Adipocyte (in vitro differentiated cells): ENCODE data around the gene MMP3.

Experiments used
- DNase-seq: peaks from one replicate; pipeline ENCODE4 v3.0.0-alpha.2; 2015; ENCODE audit warnings: low read depth
- H3K27me3 ChIP-seq: replicated peaks from 2 replicates; pipeline ENCODE4 v1.7.0; 2013; ENCODE audit warnings: mild to moderate bottlenecking, low read length, moderate library complexity; ENCODE audit not compliant: control insufficient read depth, insufficient read depth
- H3K36me3 ChIP-seq: 2 replicates; pipeline ENCODE4 v1.7.0; 2013; ENCODE audit warnings: low read length, mild to moderate bottlenecking, moderate library complexity; ENCODE audit not compliant: control insufficient read depth, insufficient read depth, severe bottlenecking
- H3K4me1 ChIP-seq: 2 replicates; pipeline ENCODE4 v1.7.0; 2013; ENCODE audit warnings: mild to moderate bottlenecking, low read length, moderate library complexity; ENCODE audit not compliant: control insufficient read depth, insufficient read depth
- H3K4me3 ChIP-seq: 2 replicates; pipeline ENCODE4 v1.7.0; 2013; ENCODE audit warnings: mild to moderate bottlenecking, low read length, moderate library complexity
- H3K9ac ChIP-seq: 2 replicates; pipeline ENCODE4 v1.7.0; 2013; ENCODE audit warnings: mild to moderate bottlenecking, low read length, moderate library complexity
- H3K9me3 ChIP-seq: 2 replicates; pipeline ENCODE4 v1.7.0; 2013; ENCODE audit warnings: mild to moderate bottlenecking, low read length, moderate library complexity; ENCODE audit not compliant: control insufficient read depth

Gene MMP3

GRCh38 chr11:102807921-102808320 is 35.5 kb downstream of the MMP3 start:
- DNase-seq, result no peak
- Histone ChIP-seq H3K4me1 (no peaks in the 10 kb centered on the region), H3K9me3 (no peaks in the 10 kb centered on the region), H3K4me3 (no peak overlapping the region), H3K27me3 (no peaks in the 10 kb centered on the region), H3K9ac (no peak overlapping the region), H3K36me3 (no peaks in the 10 kb centered on the region)

- Histone ChIP-seq H3K36me3 (no peaks in the 10 kb centered on the region), H3K4me3 (no peak overlapping the region), H3K4me1 (peaks cover 9% of the 10 kb centered on the region), H3K9me3 (no peaks in the 10 kb centered on the region), H3K9ac (no peak overlapping the region), H3K27me3 (no peaks in the 10 kb centered on the region)
- peak; percentile 33 for DNase-seq
Measured at GRCh38 chr11:102806296-102806695, 37.1 kb downstream of the MMP3 start.

- H3K9me3 ChIP-seq, result no peaks in the 10 kb centered on the region
- H3K4me3 ChIP-seq, result no peak overlapping the region
- no peak overlapping the region for H3K9ac ChIP-seq
- no peaks in the 10 kb centered on the region for H3K36me3 ChIP-seq
- peaks cover 30% of the 10 kb centered on the region for H3K4me1 ChIP-seq
- peak; percentile 72 for DNase-seq
- no peaks in the 10 kb centered on the region for H3K27me3 ChIP-seq
Measured at GRCh38 chr11:102802341-102802740, 41.1 kb downstream of the MMP3 start.

GRCh38 chr11:102800767-102801166 is 42.6 kb downstream of the MMP3 start:
- no peaks in the 10 kb centered on the region for H3K36me3 ChIP-seq
- H3K27me3 ChIP-seq, result no peaks in the 10 kb centered on the region

GRCh38 chr11:102799681-102800340 is 43.6 kb downstream of the MMP3 start:
- H3K27me3 ChIP-seq, result no peaks in the 10 kb centered on the region

More at GRCh38 chr11:102800767-102801166, 42.6 kb downstream of the MMP3 start:
- H3K9me3 ChIP-seq, result no peaks in the 10 kb centered on the region
- H3K9ac ChIP-seq, result peak overlapping the region; percentile 22
- no peak overlapping the region for H3K4me3 ChIP-seq
- no peak for DNase-seq
- H3K4me1 ChIP-seq, result peaks cover 30% of the 10 kb centered on the region

GRCh38 chr11:102798012-102798746 is 45.2 kb downstream of the MMP3 start, which contains the start of gene MMP1:
Gene MMP1, minus strand, starts transcription at chr11:102798160. Its CDS starts 68 bp downstream, at chr11:102798092.
- Histone ChIP-seq H3K9ac (no peak within 1 kb of the TSS), H3K4me3 (no peak within 1 kb of the TSS), H3K4me1 (peaks cover 30% of the 10 kb centered on the region), H3K9me3 (no peaks in the 10 kb centered on the region), H3K27me3 (no peaks in the 10 kb centered on the region), H3K36me3 (no peaks in the 10 kb centered on the region)
- no peak for DNase-seq

More at GRCh38 chr11:102799681-102800340, 43.6 kb downstream of the MMP3 start:
- Histone ChIP-seq H3K4me1 (peaks cover 30% of the 10 kb centered on the region), H3K4me3 (no peak overlapping the region), H3K36me3 (no peaks in the 10 kb centered on the region), H3K9me3 (no peaks in the 10 kb centered on the region), H3K9ac (no peak overlapping the region)
- no peak for DNase-seq

GRCh38 chr11:102794382-102794781 is 49.0 kb downstream of the MMP3 start:
- DNase-seq, result peak; percentile 22
- Histone ChIP-seq H3K4me3 (no peak overlapping the region), H3K36me3 (no peaks in the 10 kb centered on the region), H3K27me3 (no peaks in the 10 kb centered on the region), H3K4me1 (peaks cover 7% of the 10 kb centered on the region), H3K9ac (no peak overlapping the region), H3K9me3 (no peaks in the 10 kb centered on the region)

- Histone ChIP-seq H3K4me3 (no peak overlapping the region), H3K9ac (no peak overlapping the region), H3K36me3 (no peaks in the 10 kb centered on the region), H3K9me3 (no peaks in the 10 kb centered on the region), H3K27me3 (no peaks in the 10 kb centered on the region), H3K4me1 (peaks cover 7% of the 10 kb centered on the region)
- no peak for DNase-seq
Measured at GRCh38 chr11:102793677-102794290, 49.6 kb downstream of the MMP3 start.

GRCh38 chr11:102792604-102793003 is 50.8 kb downstream of the MMP3 start:
- no peaks in the 10 kb centered on the region for H3K9me3 ChIP-seq

GRCh38 chr11:102791271-102792036 is 52.0 kb downstream of the MMP3 start:
- no peak overlapping the region for H3K9ac ChIP-seq
- no peaks in the 10 kb centered on the region for H3K36me3 ChIP-seq
- no peaks in the 10 kb centered on the region for H3K4me1 ChIP-seq
- H3K9me3 ChIP-seq, result no peaks in the 10 kb centered on the region
- H3K4me3 ChIP-seq, result no peak overlapping the region
- DNase-seq, result no peak
- H3K27me3 ChIP-seq, result no peaks in the 10 kb centered on the region

More at GRCh38 chr11:102792604-102793003, 50.8 kb downstream of the MMP3 start:
- Histone ChIP-seq H3K9ac (no peak overlapping the region), H3K27me3 (no peaks in the 10 kb centered on the region), H3K4me1 (no peaks in the 10 kb centered on the region), H3K4me3 (no peak overlapping the region), H3K36me3 (no peaks in the 10 kb centered on the region)
- DNase-seq, result no peak
